ENCODE data around the gene CCDC157.

GRCh38 chr22:30324014-30324730, 32.6 kb upstream of the CCDC157 start:
- no peak for TF ChIP-seq CTCF (IDR thresholded peaks at IDR 0.05)
- TF ChIP-seq POLR2A (IDR thresholded peaks at IDR 0.05): no peak
